ENCODE data around the gene SLC17A3.

The SLC17A3 gene

GRCh38 chr6:25889877-25890853, 16.1 kb upstream of the SLC17A3 start:
- peak; percentile 12 for DNase-seq (ENCODE audit: low spot score)

GRCh38 chr6:25888626-25889025, 14.6 kb upstream of the SLC17A3 start:
- DNase-seq (ENCODE audit: low spot score), result no peak

GRCh38 chr6:25886066-25886465, 12.0 kb upstream of the SLC17A3 start:
- DNase-seq (ENCODE audit: low spot score), result no peak

- DNase-seq (ENCODE audit: low spot score), result peak; percentile 23
Measured at GRCh38 chr6:25883991-25884390, 9.9 kb upstream of the SLC17A3 start.

- DNase-seq (ENCODE audit: low spot score), result no peak
Measured at GRCh38 chr6:25883536-25883935, 9.5 kb upstream of the SLC17A3 start.

GRCh38 chr6:25882051-25882496, 8.0 kb upstream of the SLC17A3 start:
- DNase-seq (ENCODE audit: low spot score), result no peak

- DNase-seq (ENCODE audit: low spot score), result no peak
Measured at GRCh38 chr6:25880601-25881000, 6.6 kb upstream of the SLC17A3 start.

- DNase-seq (ENCODE audit: low spot score), result no peak
Measured at GRCh38 chr6:25878721-25879322, 4.8 kb upstream of the SLC17A3 start.

- DNase-seq (ENCODE audit: low spot score), result no peak
Measured at GRCh38 chr6:25875926-25876602, 2.0 kb upstream of the SLC17A3 start.

- DNase-seq (ENCODE audit: low spot score), result no peak
Measured at GRCh38 chr6:25875563-25875905, 1.5 kb upstream of the SLC17A3 start.

- no peak for DNase-seq (ENCODE audit: low spot score)
Measured at GRCh38 chr6:25874822-25875562, 949 bp upstream of the SLC17A3 start.

GRCh38 chr6:25872814-25873213, 1.2 kb downstream of the SLC17A3 start:
- DNase-seq (ENCODE audit: low spot score), result no peak

GRCh38 chr6:25869840-25870239, 4.2 kb downstream of the SLC17A3 start:
- no peak for DNase-seq (ENCODE audit: low spot score)

GRCh38 chr6:25868436-25869183, 5.4 kb downstream of the SLC17A3 start:
- no peak for DNase-seq (ENCODE audit: low spot score)

- no peak for DNase-seq (ENCODE audit: low spot score)
Measured at GRCh38 chr6:25866011-25866410, 8.0 kb downstream of the SLC17A3 start.

GRCh38 chr6:25863360-25863759, 10.7 kb downstream of the SLC17A3 start:
- DNase-seq (ENCODE audit: low spot score), result no peak

- DNase-seq (ENCODE audit: low spot score), result no peak
Measured at GRCh38 chr6:25862199-25862598, 11.8 kb downstream of the SLC17A3 start.

- DNase-seq (ENCODE audit: low spot score), result no peak
Measured at GRCh38 chr6:25852756-25853155, 21.3 kb downstream of the SLC17A3 start.

GRCh38 chr6:25851961-25852360, 22.1 kb downstream of the SLC17A3 start:
- no peak for DNase-seq (ENCODE audit: low spot score)

- DNase-seq (ENCODE audit: low spot score), result no peak
Measured at GRCh38 chr6:25844518-25844917, 29.5 kb downstream of the SLC17A3 start.

- no peak for DNase-seq (ENCODE audit: low spot score)
Measured at GRCh38 chr6:25842526-25842925, 31.5 kb downstream of the SLC17A3 start.
